Suppressor macrophage treated with lipopolysaccharide for 4 hours (primary cell): ENCODE measurements around the gene XYLT1.
"Not testable (repeated sequence)": the region's sequence is repeated elsewhere in the genome, so short reads cannot be mapped to it uniquely, and the experiment has no call there.

Source experiments
- DNase-seq: peaks from one replicate; pipeline ENCODE4 v3.0.0-alpha.2; 2020

Gene XYLT1

GRCh38 chr16:17482341-17482740 is 11.6 kb upstream of the XYLT1 start:
- DNase-seq, result not testable (repeated sequence)

- no peak for DNase-seq
These were observed 11.0 kb upstream of the XYLT1 start for GRCh38 chr16:17481736-17482135.

- not testable (repeated sequence) for DNase-seq
These were observed 6.4 kb upstream of the XYLT1 start for GRCh38 chr16:17477260-17477545.

GRCh38 chr16:17476414-17477259 is 5.9 kb upstream of the XYLT1 start:
- no peak for DNase-seq

- DNase-seq, result no peak
These were observed 4.3 kb upstream of the XYLT1 start for GRCh38 chr16:17475104-17475503.

GRCh38 chr16:17474572-17474971 is 3.8 kb upstream of the XYLT1 start:
- DNase-seq, result no peak

- DNase-seq, result no peak
These were observed 3.3 kb upstream of the XYLT1 start for GRCh38 chr16:17474037-17474436.

GRCh38 chr16:17471719-17472461 is 1.1 kb upstream of the XYLT1 start:
- DNase-seq, result no peak

GRCh38 chr16:17470182-17470907 is 415 bp downstream of the XYLT1 start:
- no peak for DNase-seq

GRCh38 chr16:17469741-17470181 is 999 bp downstream of the XYLT1 start:
- no peak for DNase-seq

GRCh38 chr16:17469011-17469740 is 1.6 kb downstream of the XYLT1 start:
- DNase-seq, result no peak

- no peak for DNase-seq
These were observed 2.1 kb downstream of the XYLT1 start for GRCh38 chr16:17468611-17469010.

- DNase-seq, result peak; percentile 70
These were observed 2.7 kb downstream of the XYLT1 start for GRCh38 chr16:17467923-17468540.

- no peak for DNase-seq
These were observed 3.9 kb downstream of the XYLT1 start for GRCh38 chr16:17466876-17467275.

- DNase-seq, result no peak
These were observed 5.3 kb downstream of the XYLT1 start for GRCh38 chr16:17465460-17465859.

- no peak for DNase-seq
These were observed 7.4 kb downstream of the XYLT1 start for GRCh38 chr16:17463335-17463734.

- no peak for DNase-seq
These were observed 8.6 kb downstream of the XYLT1 start for GRCh38 chr16:17461951-17462729.

GRCh38 chr16:17460890-17461289 is 9.9 kb downstream of the XYLT1 start:
- no peak for DNase-seq

GRCh38 chr16:17459903-17460521 is 10.7 kb downstream of the XYLT1 start:
- no peak for DNase-seq

GRCh38 chr16:17457997-17458396 is 12.8 kb downstream of the XYLT1 start:
- DNase-seq, result no peak

- DNase-seq, result no peak
These were observed 13.2 kb downstream of the XYLT1 start for GRCh38 chr16:17457513-17457912.
